Liver (tissue), 9 donors: ENCODE results near the gene TRIL. TPM values are rescaled to one million over a fixed set of nuclear protein-coding genes. Genes with fewer than 3 reads are reported as not detected.

Experiments
- DNase-seq: peaks from one replicate; pipeline ENCODE4 v3.0.0-alpha.2; 2017; ENCODE audit warnings: low spot score
- H3K27ac ChIP-seq, 2 donors: one replicate each; pipeline ENCODE4 v1.7.0; 2013; ENCODE audit warnings: inconsistent platforms in 2 of 2, low read length in 2 of 2, control low read depth in 1 of 2, low read depth in 1 of 2, mild to moderate bottlenecking in 1 of 2
- H3K27me3 ChIP-seq, 4 donors: one replicate each; pipeline versions ENCODE4 v1.6.1 to v1.7.0; 2013; ENCODE audit warnings: low read length in 3 of 4, inconsistent platforms in 1 of 4, mild to moderate bottlenecking in 1 of 4, moderate library complexity in 1 of 4; ENCODE audit not compliant: control insufficient read depth in 4 of 4, insufficient read depth in 4 of 4
- H3K36me3 ChIP-seq, 4 donors: one replicate each; pipeline versions ENCODE4 v1.6.1 to v1.7.0; 2013; ENCODE audit warnings: low read length in 3 of 4, mild to moderate bottlenecking in 3 of 4, low read depth in 1 of 4, moderate library complexity in 1 of 4; ENCODE audit not compliant: control insufficient read depth in 4 of 4, insufficient read depth in 3 of 4
- H3K4me1 ChIP-seq, 4 donors: one replicate each; pipeline versions ENCODE4 v1.6.1 to v1.7.0; 2013; ENCODE audit warnings: low read length in 3 of 4, mild to moderate bottlenecking in 3 of 4, moderate library complexity in 1 of 4; ENCODE audit not compliant: control insufficient read depth in 4 of 4, insufficient read depth in 4 of 4
- H3K4me3 ChIP-seq, 3 donors: one replicate each; pipeline versions ENCODE4 v1.6.1 to v1.7.0; 2013; ENCODE audit warnings: low read length in 3 of 3, control low read depth in 1 of 3, low read depth in 1 of 3, mild to moderate bottlenecking in 1 of 3
- H3K9ac ChIP-seq, 2 donors: one replicate each; pipeline ENCODE4 v1.7.0; 2013; ENCODE audit warnings: low read length in 2 of 2, mild to moderate bottlenecking in 2 of 2, moderate library complexity in 2 of 2, control low read depth in 1 of 2, low read depth in 1 of 2
- H3K9me3 ChIP-seq, 4 donors: one replicate each; pipeline versions ENCODE4 v1.6.1 to v1.7.0; 2013; ENCODE audit warnings: low read length in 3 of 4; ENCODE audit not compliant: control insufficient read depth in 4 of 4
- EGR1 ChIP-seq, 2 donors: IDR thresholded peaks; 2 replicates each; pipeline ENCODE4 v1.6.1; 2016 to 2018; ENCODE audit warnings: antibody characterized with exemption in 2 of 2, low read depth in 2 of 2
- GABPA ChIP-seq, 2 donors: IDR thresholded peaks in 1 of 2; conservative IDR thresholded peaks in 1 of 2; 2 replicates each; pipeline ENCODE4 v1.6.1; 2016; ENCODE audit warnings: antibody characterized with exemption in 2 of 2, mild to moderate bottlenecking in 1 of 2, moderate library complexity in 1 of 2
- HNF4A ChIP-seq, 2 donors: conservative IDR thresholded peaks; 2 replicates each; pipeline ENCODE4 v1.6.1; 2016; ENCODE audit warnings: antibody characterized with exemption in 2 of 2, mild to moderate bottlenecking in 2 of 2
- HNF4G ChIP-seq: IDR thresholded peaks from 2 replicates; pipeline ENCODE4 v1.6.1; 2016; ENCODE audit warnings: antibody characterized with exemption
- JUND ChIP-seq, 2 donors: IDR thresholded peaks; 2 replicates each; pipeline ENCODE4 v1.6.1; 2016; ENCODE audit warnings: antibody characterized with exemption in 2 of 2
- NR2F2 ChIP-seq: IDR thresholded peaks from 2 replicates; pipeline ENCODE4 v1.6.1; 2016; ENCODE audit warnings: antibody characterized with exemption
- RAD21 ChIP-seq, 2 donors: IDR thresholded peaks; 2 replicates each; pipeline ENCODE4 v1.6.1; 2016; ENCODE audit warnings: antibody characterized with exemption in 2 of 2, mild to moderate bottlenecking in 2 of 2
- SP1 ChIP-seq: IDR thresholded peaks from 2 replicates; pipeline ENCODE4 v1.6.1; 2018; ENCODE audit warnings: antibody characterized with exemption, mild to moderate bottlenecking
- WGBS: extraction: QIAGEN DNeasy Blood & Tissue Kit; methylation state at CpG from one replicate; pipeline ENCODE4 v1.1.7; 2013; 5-methylcytosine and 5-hydroxymethylcytosine counted together
- polyA plus RNA-seq, 2 donors: library from polyadenylated mRNA; stranded (reverse) in 1 of 2; unstranded in 1 of 2; fragments of 200-250 nt in 1 of 2; fragments of >200 nt in 1 of 2; fragmentation: Nextera tagmentation in 1 of 2; extraction: Ambion mirVana in 1 of 2; gene quantifications; one replicate each; pipeline versions ENCODE4 v1.2.1 to v1.2.3, GENCODE V29; 2013 to 2015
- total RNA-seq, 2 donors: library from RNA; depleted of rRNA; stranded (reverse); fragments of >200 nt; gene quantifications; one replicate each; pipeline ENCODE4 v1.2.3, GENCODE V29; 2014
- TF ChIP-seq, protein P1 (sequence below): IDR thresholded peaks from 2 replicates; pipeline ENCODE4 v1.6.1; 2016; ENCODE audit warnings: antibody characterized with exemption
- TF ChIP-seq, protein P2 (sequence below): IDR thresholded peaks from 2 replicates; pipeline ENCODE4 v1.6.1; 2016; ENCODE audit warnings: antibody characterized with exemption
- TF ChIP-seq, protein P3 (sequence below): IDR thresholded peaks from 2 replicates; pipeline ENCODE4 v1.6.1; 2016; ENCODE audit warnings: antibody characterized with exemption, mild to moderate bottlenecking
- TF ChIP-seq, protein P4 (sequence below): IDR thresholded peaks from 2 replicates; pipeline ENCODE4 v1.6.1; 2016; ENCODE audit warnings: antibody characterized with exemption
- donor health status: healthy.
- donor health status: healthy.
- donor health status: healthy.
- donor health status: healthy.
- donor health status: healthy.

Gene TRIL
- total and polyA plus RNA-seq, 4 donors: 0.06 to 0.67 (median 0.35) TPM

DNA sequence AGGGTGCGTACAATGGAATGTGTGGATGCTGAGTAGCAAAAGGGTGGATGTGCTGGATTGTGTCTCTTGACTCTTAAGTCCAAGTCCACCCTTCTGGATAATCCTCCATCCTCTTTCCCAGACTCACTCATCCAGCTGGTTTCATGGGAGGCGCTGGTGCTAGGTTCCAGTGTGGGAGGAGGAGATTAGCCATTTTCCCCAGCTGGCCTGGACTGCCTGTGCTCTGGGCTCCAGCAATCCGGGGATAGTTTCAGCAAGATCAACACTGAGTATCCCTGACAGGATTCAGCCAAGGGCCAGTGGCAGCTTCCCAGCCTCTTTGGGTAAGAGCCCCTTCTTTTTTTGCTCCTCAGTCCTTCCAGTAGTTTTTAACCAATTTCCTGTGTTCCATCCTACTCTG, 21.6 kb upstream of the TRIL start:
- Histone ChIP-seq H3K27me3 (no peaks in the 10 kb centered on the region), H3K4me3 (no peak overlapping the region), H3K4me1 (no peaks in the 10 kb centered on the region), H3K9me3 (peaks cover 6 to 20% (median 8%) of the 10 kb centered on the region in 4 donors), H3K9ac (no peak overlapping the region), H3K27ac (no peak overlapping the region), H3K36me3 (no peaks in the 10 kb centered on the region)
- whole genome bisulfite sequencing: 86% methylated on average over 3 of the region's 3 CpGs
- TF ChIP-seq, protein P1, sequence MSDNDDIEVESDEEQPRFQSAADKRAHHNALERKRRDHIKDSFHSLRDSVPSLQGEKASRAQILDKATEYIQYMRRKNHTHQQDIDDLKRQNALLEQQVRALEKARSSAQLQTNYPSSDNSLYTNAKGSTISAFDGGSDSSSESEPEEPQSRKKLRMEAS: no peak
- TF ChIP-seq JUND (IDR thresholded peaks at IDR 0.05) (no peak), SP1 (no peak), EGR1 (IDR thresholded peaks at IDR 0.05; ENCODE audit: low read depth in 2 of 2) (no peak), RAD21 (IDR thresholded peaks at IDR 0.05) (no peak), HNF4G (no peak)
- TF ChIP-seq, protein P2, sequence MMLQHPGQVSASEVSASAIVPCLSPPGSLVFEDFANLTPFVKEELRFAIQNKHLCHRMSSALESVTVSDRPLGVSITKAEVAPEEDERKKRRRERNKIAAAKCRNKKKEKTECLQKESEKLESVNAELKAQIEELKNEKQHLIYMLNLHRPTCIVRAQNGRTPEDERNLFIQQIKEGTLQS: no peak
- TF ChIP-seq, protein P3, sequence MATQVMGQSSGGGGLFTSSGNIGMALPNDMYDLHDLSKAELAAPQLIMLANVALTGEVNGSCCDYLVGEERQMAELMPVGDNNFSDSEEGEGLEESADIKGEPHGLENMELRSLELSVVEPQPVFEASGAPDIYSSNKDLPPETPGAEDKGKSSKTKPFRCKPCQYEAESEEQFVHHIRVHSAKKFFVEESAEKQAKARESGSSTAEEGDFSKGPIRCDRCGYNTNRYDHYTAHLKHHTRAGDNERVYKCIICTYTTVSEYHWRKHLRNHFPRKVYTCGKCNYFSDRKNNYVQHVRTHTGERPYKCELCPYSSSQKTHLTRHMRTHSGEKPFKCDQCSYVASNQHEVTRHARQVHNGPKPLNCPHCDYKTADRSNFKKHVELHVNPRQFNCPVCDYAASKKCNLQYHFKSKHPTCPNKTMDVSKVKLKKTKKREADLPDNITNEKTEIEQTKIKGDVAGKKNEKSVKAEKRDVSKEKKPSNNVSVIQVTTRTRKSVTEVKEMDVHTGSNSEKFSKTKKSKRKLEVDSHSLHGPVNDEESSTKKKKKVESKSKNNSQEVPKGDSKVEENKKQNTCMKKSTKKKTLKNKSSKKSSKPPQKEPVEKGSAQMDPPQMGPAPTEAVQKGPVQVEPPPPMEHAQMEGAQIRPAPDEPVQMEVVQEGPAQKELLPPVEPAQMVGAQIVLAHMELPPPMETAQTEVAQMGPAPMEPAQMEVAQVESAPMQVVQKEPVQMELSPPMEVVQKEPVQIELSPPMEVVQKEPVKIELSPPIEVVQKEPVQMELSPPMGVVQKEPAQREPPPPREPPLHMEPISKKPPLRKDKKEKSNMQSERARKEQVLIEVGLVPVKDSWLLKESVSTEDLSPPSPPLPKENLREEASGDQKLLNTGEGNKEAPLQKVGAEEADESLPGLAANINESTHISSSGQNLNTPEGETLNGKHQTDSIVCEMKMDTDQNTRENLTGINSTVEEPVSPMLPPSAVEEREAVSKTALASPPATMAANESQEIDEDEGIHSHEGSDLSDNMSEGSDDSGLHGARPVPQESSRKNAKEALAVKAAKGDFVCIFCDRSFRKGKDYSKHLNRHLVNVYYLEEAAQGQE: no peak
- TF ChIP-seq, protein P4, sequence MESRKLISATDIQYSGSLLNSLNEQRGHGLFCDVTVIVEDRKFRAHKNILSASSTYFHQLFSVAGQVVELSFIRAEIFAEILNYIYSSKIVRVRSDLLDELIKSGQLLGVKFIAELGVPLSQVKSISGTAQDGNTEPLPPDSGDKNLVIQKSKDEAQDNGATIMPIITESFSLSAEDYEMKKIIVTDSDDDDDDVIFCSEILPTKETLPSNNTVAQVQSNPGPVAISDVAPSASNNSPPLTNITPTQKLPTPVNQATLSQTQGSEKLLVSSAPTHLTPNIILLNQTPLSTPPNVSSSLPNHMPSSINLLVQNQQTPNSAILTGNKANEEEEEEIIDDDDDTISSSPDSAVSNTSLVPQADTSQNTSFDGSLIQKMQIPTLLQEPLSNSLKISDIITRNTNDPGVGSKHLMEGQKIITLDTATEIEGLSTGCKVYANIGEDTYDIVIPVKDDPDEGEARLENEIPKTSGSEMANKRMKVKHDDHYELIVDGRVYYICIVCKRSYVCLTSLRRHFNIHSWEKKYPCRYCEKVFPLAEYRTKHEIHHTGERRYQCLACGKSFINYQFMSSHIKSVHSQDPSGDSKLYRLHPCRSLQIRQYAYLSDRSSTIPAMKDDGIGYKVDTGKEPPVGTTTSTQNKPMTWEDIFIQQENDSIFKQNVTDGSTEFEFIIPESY: no peak
- no peak for DNase-seq

DNA sequence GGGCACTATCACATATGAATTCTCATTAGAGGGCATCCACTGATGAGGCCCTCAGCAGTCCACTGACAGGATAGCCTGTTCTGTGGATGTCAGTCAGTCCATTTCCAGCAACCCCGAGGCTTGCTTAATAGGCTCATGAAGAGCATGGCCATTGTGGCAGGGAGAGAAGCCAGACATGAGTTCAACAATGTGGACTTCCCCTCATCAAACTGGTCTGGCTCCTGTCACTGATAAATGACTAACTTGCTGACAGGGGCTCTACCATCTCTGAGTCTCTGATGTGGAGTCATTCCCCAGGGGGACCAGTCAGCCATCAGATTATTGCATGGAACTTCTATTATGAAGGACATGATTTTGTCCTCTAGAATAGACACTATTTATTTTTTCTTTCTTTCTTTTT, 19.8 kb upstream of the TRIL start:
- no peaks in the 10 kb centered on the region for H3K36me3 ChIP-seq
- DNase-seq: no peak
- H3K9ac ChIP-seq: no peak overlapping the region
- no peaks in the 10 kb centered on the region for H3K4me1 ChIP-seq
- TF ChIP-seq, protein P2: no peak
- TF ChIP-seq, protein P3: no peak
- TF ChIP-seq HNF4A (conservative IDR thresholded peaks at IDR 0.05): no peak
- TF ChIP-seq NR2F2: no peak
- no peak for TF ChIP-seq GABPA (IDR thresholded peaks at IDR 0.05 in 1 of 2, conservative IDR thresholded peaks at IDR 0.05 in 1 of 2)
- no peak for TF ChIP-seq SP1
- no peak for TF ChIP-seq EGR1 (IDR thresholded peaks at IDR 0.05; ENCODE audit: low read depth in 2 of 2)
- H3K4me3 ChIP-seq: no peak overlapping the region
- 81% methylated on average over 1 of the region's 1 CpG for WGBS
- peaks cover 10 to 36% (median 18%) of the 10 kb centered on the region in 4 donors for H3K9me3 ChIP-seq
- no peak overlapping the region for H3K27ac ChIP-seq
- H3K27me3 ChIP-seq: no peaks in the 10 kb centered on the region
